Measurements from ENCODE around the gene PGF.

DNA sequence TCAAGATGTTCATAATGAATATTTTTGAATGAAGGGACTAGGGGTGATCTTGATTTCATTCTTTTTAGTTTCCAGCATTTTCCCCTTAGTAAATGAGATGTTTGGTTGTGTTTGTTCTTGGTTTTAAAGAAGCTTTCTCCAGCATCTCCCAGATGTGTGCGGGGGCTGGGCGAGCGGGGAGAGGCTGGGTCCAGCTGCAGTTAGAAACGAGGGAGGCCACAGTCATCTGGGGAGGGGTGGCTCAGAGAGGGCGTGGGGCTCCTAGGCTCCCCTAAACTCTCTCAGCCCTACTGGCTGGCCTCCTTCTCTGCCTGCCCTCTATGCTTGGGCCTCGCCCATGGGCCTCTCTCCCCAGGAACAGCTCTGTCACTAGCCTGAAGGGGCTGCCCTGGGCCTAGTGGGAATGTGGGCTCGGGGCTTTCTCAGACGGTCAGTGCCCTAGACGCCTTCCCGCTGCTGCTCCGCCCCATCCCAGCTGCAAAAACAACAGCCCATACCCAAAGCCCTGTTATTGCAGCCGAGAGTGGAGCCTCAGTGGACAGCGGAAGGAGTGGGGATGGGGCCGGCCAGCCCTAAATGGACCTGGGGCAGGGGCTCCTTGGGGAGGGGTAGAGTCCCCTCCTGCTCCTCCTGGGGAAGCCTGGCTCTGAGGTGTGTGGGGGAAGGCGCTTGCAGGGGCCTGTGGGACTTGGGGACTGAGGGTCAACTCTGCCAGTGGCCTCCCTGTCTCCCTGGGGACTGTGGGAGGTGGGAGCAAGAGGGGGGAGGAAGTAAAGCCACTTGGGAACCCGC, 29.0 kb upstream of the PGF start:
- no peak for TF ChIP-seq CCAR2 (optimal IDR thresholded peaks at IDR 0.05; ENCODE audit: low read depth, low read length)
- TF ChIP-seq ZNF615 (CRISPR knock-in tag; IDR thresholded peaks at IDR 0.05; ENCODE audit: borderline replicate concordance) = no peak
- no peak for TF ChIP-seq GABPA (IDR thresholded peaks at IDR 0.05; ENCODE audit: low read depth, low read length)
- TF ChIP-seq GABPA (CRISPR knock-in tag; IDR thresholded peaks at IDR 0.05; ENCODE audit: low read depth) = no peak
- TF ChIP-seq, protein P1, sequence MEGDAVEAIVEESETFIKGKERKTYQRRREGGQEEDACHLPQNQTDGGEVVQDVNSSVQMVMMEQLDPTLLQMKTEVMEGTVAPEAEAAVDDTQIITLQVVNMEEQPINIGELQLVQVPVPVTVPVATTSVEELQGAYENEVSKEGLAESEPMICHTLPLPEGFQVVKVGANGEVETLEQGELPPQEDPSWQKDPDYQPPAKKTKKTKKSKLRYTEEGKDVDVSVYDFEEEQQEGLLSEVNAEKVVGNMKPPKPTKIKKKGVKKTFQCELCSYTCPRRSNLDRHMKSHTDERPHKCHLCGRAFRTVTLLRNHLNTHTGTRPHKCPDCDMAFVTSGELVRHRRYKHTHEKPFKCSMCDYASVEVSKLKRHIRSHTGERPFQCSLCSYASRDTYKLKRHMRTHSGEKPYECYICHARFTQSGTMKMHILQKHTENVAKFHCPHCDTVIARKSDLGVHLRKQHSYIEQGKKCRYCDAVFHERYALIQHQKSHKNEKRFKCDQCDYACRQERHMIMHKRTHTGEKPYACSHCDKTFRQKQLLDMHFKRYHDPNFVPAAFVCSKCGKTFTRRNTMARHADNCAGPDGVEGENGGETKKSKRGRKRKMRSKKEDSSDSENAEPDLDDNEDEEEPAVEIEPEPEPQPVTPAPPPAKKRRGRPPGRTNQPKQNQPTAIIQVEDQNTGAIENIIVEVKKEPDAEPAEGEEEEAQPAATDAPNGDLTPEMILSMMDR (CRISPR knock-in tag; IDR thresholded peaks at IDR 0.05) = no peak
- TF ChIP-seq EZH2 (conservative IDR thresholded peaks at IDR 0.05; ENCODE audit: low read depth, low read length) = no peak
- no peak for TF ChIP-seq ZNF792 (CRISPR knock-in tag; IDR thresholded peaks at IDR 0.05)
- TF ChIP-seq, protein P2, sequence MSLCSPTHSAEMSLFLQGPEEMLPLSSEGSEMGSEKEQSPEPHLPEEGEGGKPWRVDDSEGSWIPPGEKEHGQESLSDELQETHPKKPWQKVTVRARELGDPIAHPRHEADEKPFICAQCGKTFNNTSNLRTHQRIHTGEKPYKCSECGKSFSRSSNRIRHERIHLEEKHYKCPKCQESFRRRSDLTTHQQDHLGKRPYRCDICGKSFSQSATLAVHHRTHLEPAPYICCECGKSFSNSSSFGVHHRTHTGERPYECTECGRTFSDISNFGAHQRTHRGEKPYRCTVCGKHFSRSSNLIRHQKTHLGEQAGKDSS (CRISPR knock-in tag; IDR thresholded peaks at IDR 0.05; ENCODE audit: borderline replicate concordance, low read depth) = no peak
- TF ChIP-seq ZNF674 (CRISPR knock-in tag; IDR thresholded peaks at IDR 0.05; ENCODE audit: low read depth) = no peak
- TF ChIP-seq HDAC2 (CRISPR knock-in tag; IDR thresholded peaks at IDR 0.05) = no peak
- TF ChIP-seq, protein P3, sequence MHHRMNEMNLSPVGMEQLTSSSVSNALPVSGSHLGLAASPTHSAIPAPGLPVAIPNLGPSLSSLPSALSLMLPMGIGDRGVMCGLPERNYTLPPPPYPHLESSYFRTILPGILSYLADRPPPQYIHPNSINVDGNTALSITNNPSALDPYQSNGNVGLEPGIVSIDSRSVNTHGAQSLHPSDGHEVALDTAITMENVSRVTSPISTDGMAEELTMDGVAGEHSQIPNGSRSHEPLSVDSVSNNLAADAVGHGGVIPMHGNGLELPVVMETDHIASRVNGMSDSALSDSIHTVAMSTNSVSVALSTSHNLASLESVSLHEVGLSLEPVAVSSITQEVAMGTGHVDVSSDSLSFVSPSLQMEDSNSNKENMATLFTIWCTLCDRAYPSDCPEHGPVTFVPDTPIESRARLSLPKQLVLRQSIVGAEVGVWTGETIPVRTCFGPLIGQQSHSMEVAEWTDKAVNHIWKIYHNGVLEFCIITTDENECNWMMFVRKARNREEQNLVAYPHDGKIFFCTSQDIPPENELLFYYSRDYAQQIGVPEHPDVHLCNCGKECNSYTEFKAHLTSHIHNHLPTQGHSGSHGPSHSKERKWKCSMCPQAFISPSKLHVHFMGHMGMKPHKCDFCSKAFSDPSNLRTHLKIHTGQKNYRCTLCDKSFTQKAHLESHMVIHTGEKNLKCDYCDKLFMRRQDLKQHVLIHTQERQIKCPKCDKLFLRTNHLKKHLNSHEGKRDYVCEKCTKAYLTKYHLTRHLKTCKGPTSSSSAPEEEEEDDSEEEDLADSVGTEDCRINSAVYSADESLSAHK (CRISPR knock-in tag; IDR thresholded peaks at IDR 0.05; ENCODE audit: borderline replicate concordance) = no peak
- TF ChIP-seq REL (CRISPR knock-in tag; conservative IDR thresholded peaks at IDR 0.05) = no peak
